Body of pancreas (tissue), 4 donors: ENCODE results near the gene SLC27A2. TPM values are rescaled to one million over a fixed set of nuclear protein-coding genes. Genes with fewer than 3 reads are reported as not detected.

Experiments used
- ATAC-seq: fragments of 150-250 bp; one replicate; pipeline ENCODE4 v1.9.1; 2016
- DNase-seq, 4 donors: peaks; one replicate each; pipeline ENCODE4 v3.0.0-alpha.2; 2019
- H3K27ac ChIP-seq, 4 donors: fragments of 200-600 bp; sonication (generic); 1 replicate in 3 of 4; 2 replicates in 1 of 4; pipeline versions ENCODE4 v1.5.1 to v1.6.1; 2016 to 2019; ENCODE audit warnings: mild to moderate bottlenecking in 1 of 4, mixed read lengths in 1 of 4, moderate library complexity in 1 of 4
- H3K27me3 ChIP-seq, 2 donors: fragments of 200-600 bp; sonication (generic); one replicate each; pipeline ENCODE4 v1.6.0; 2016; ENCODE audit warnings: mild to moderate bottlenecking in 1 of 2
- H3K36me3 ChIP-seq, 2 donors: fragments of 200-600 bp; sonication (generic); replicated peaks in 1 of 2; 2 replicates each; pipeline ENCODE4 v1.5.1; 2016; ENCODE audit warnings: low read depth in 2 of 2; ENCODE audit not compliant: insufficient read depth in 1 of 2
- H3K4me1 ChIP-seq: fragments of 200-600 bp; sonication (generic); one replicate; pipeline ENCODE4 v1.6.0; 2016
- H3K4me3 ChIP-seq, 2 donors: fragments of 200-600 bp; sonication (generic); 1 replicate in 1 of 2; 2 replicates in 1 of 2; pipeline ENCODE4 v1.5.1; 2016 to 2019
- H3K9me3 ChIP-seq, 3 donors: fragments of 200-600 bp; sonication (generic); 1 replicate in 2 of 3; 2 replicates in 1 of 3; pipeline ENCODE4 v1.5.1; 2016
- POLR2A ChIP-seq, 3 donors: fragments of 450-650 bp; IDR thresholded peaks; one replicate each; pipeline ENCODE4 v1.6.1; 2016; ENCODE audit warnings: antibody characterized with exemption in 3 of 3, mild to moderate bottlenecking in 2 of 3
- WGBS, 2 donors: methylation state at CpG; one replicate each; pipeline ENCODE4 v1.1.5; 2017; 5-methylcytosine and 5-hydroxymethylcytosine counted together
- intact Hi-C: fragments of 100-400 bp; cut with DNase I; formaldehyde crosslinking; loops from one replicate; pipeline ENCODE4 v1.15.1; 2023
- total RNA-seq, 2 donors: library from RNA; depleted of rRNA; stranded (reverse); fragments of >200 nt; gene quantifications; one replicate each; pipeline ENCODE4 v1.1.0, GENCODE V29; 2016
- TF ChIP-seq, protein P1 (sequence below), 7 experiments: fragments of 450-650 bp in 4 of 7; fragments of 200-600 bp in 3 of 7; sonication (generic) in 3 of 7; IDR thresholded peaks; one replicate each; pipeline ENCODE4 v1.5.1; 2016 to 2019; ENCODE audit warnings: antibody characterized with exemption in 7 of 7

The SLC27A2 gene
- total RNA-seq, 2 donors from 2014 or later: 3.9 to 4.6 TPM

DNA sequence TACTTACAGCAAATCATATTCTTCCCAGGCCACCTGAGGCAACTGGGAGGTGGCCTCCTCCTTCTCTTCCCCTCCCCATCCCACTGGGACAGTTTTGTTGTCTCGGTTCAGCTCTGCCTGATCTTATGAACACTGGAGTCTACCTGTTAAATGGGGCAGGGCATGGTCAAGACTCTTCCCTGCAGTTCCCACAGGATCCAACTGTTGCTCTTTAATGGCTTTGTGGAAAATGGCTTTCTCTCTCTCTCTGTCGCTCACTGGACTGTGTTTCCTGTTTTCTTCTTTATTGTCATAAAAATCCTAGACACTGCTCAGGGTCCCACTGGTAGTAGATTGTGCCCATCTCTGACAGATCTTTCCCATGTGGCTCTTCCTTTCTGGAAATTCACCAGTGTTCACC lies 40.2 kb downstream of the SLC27A2 start:
- no peak overlapping the region for H3K4me3 ChIP-seq
- ATAC-seq (no peak), DNase-seq (no peak)
- H3K27me3 ChIP-seq: no peaks in the 10 kb centered on the region
- no peaks in the 10 kb centered on the region for H3K9me3 ChIP-seq
- TF ChIP-seq, protein P1, sequence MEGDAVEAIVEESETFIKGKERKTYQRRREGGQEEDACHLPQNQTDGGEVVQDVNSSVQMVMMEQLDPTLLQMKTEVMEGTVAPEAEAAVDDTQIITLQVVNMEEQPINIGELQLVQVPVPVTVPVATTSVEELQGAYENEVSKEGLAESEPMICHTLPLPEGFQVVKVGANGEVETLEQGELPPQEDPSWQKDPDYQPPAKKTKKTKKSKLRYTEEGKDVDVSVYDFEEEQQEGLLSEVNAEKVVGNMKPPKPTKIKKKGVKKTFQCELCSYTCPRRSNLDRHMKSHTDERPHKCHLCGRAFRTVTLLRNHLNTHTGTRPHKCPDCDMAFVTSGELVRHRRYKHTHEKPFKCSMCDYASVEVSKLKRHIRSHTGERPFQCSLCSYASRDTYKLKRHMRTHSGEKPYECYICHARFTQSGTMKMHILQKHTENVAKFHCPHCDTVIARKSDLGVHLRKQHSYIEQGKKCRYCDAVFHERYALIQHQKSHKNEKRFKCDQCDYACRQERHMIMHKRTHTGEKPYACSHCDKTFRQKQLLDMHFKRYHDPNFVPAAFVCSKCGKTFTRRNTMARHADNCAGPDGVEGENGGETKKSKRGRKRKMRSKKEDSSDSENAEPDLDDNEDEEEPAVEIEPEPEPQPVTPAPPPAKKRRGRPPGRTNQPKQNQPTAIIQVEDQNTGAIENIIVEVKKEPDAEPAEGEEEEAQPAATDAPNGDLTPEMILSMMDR (IDR thresholded peaks at IDR 0.05): no peak
- no peak for TF ChIP-seq POLR2A (IDR thresholded peaks at IDR 0.05)
- H3K27ac ChIP-seq: no peak overlapping the region
- H3K4me1 ChIP-seq: no peaks in the 10 kb centered on the region
- no peaks in the 10 kb centered on the region for H3K36me3 ChIP-seq
- intact Hi-C loops: no loop called here
- 75 to 98% methylated on average over 2 of the region's 2 CpGs for WGBS, 2 donors

DNA sequence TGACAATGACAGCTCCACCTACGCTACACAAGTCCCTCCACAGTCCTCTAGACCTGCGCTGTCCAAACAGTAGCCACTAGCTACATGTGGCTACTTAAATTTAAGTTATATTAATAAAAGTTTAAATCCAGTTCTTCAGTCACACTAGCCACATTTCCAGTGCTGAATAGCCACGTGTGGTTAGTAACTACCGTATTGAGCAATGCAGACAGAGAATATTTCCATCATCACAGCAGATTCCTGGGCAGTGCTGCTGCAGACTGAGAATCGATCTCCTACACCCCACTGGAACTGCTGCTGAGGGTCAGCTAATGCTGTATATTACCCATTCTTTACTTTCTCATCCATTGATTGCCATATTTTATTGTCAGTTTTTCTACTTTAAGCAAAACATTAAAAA lies 42.6 kb downstream of the SLC27A2 start:
- no peaks in the 10 kb centered on the region for H3K36me3 ChIP-seq
- no peak overlapping the region for H3K4me3 ChIP-seq
- no peaks in the 10 kb centered on the region for H3K4me1 ChIP-seq
- intact Hi-C loops: no loop called here
- WGBS, 2 donors: 68 to 72% methylated on average over 5 of the region's 5 CpGs
- TF ChIP-seq, protein P1 (IDR thresholded peaks at IDR 0.05): no peak
- TF ChIP-seq POLR2A (IDR thresholded peaks at IDR 0.05): no peak
- no peak overlapping the region for H3K27ac ChIP-seq
- no peaks in the 10 kb centered on the region for H3K9me3 ChIP-seq
- ATAC-seq (no peak), DNase-seq (no peak)
- no peaks in the 10 kb centered on the region for H3K27me3 ChIP-seq

DNA sequence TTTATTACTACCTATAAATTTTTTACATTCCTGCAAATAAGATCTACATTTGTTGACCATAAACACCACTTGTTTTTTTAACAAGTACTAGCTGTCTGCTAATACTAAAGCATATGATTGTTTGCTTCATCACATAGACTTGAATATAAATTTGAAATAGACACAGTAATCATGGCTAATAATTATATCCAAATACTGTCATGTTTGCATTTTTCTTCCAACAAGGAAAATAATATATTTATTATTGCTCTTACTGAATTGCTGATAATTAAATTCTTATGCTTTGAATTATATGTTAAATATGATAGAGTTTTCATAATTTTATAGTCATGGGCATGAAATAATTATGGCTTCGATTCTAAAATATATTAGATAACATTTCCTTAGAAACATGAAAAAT lies 43.1 kb downstream of the SLC27A2 start:
- H3K9me3 ChIP-seq: no peaks in the 10 kb centered on the region
- H3K4me3 ChIP-seq: no peak overlapping the region
- intact Hi-C loops: no loop called here
- no peaks in the 10 kb centered on the region for H3K36me3 ChIP-seq
- TF ChIP-seq, protein P1 (IDR thresholded peaks at IDR 0.05): no peak
- no peak for TF ChIP-seq POLR2A (IDR thresholded peaks at IDR 0.05)
- 93% methylated on average over 1 of the region's 1 CpG for WGBS, 2 donors
- no peaks in the 10 kb centered on the region for H3K27me3 ChIP-seq
- ATAC-seq (no peak), DNase-seq (no peak)
- H3K27ac ChIP-seq: no peak overlapping the region
- H3K4me1 ChIP-seq: no peaks in the 10 kb centered on the region

DNA sequence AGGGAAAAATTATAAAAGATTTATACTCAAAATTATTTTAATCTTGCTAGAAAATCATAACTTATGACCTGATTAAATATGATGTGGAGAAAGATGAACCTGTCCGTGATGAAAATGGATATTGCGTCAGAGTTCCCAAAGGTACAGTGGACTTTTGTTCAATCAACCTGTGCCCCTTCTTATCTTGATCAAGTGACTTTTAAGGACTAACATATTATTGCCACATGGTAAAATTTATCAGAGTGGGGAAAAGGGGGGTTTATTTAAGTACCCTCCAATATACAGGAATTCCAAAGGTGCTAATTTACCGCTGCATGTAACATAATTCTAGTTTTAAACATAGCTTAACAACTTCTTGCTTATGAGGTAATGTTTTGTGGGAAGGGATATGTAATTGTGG lies 43.9 kb downstream of the SLC27A2 start:
- Histone ChIP-seq H3K9me3 (no peaks in the 10 kb centered on the region), H3K36me3 (no peaks in the 10 kb centered on the region), H3K27me3 (no peaks in the 10 kb centered on the region), H3K4me1 (no peaks in the 10 kb centered on the region), H3K27ac (no peak overlapping the region), H3K4me3 (no peak overlapping the region)
- DNase-seq (no peak), ATAC-seq (no peak)
- intact Hi-C loops: no loop called here
- WGBS, 2 donors: 77 to 88% methylated on average over 3 of the region's 3 CpGs
- TF ChIP-seq, protein P1 (IDR thresholded peaks at IDR 0.05): no peak
- TF ChIP-seq POLR2A (IDR thresholded peaks at IDR 0.05): no peak

DNA sequence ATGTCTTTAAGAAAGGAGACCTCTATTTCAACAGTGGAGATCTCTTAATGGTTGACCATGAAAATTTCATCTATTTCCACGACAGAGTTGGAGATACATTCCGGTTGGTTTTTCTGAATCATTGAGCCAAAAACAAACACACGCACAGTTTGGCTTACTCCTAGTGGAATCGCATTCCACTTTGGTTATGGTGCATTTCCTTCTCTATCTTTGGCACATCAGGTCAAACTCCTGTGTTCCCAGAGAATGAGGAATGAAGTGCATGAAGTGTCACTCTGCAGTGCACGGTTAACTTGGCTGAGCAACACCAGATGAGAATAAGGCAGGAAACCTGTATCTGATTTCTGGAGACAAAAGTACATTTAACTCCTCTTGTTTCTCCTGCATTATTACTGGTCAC lies 45.1 kb downstream of the SLC27A2 start:
- Histone ChIP-seq H3K36me3 (no peaks in the 10 kb centered on the region), H3K27me3 (no peaks in the 10 kb centered on the region), H3K4me1 (no peaks in the 10 kb centered on the region), H3K27ac (no peak overlapping the region), H3K9me3 (no peaks in the 10 kb centered on the region), H3K4me3 (no peak overlapping the region)
- no peak for ATAC-seq
- 77 to 85% methylated on average over 5 of the region's 5 CpGs for WGBS, 2 donors
- TF ChIP-seq, protein P1 (IDR thresholded peaks at IDR 0.05): no peak
- TF ChIP-seq POLR2A (IDR thresholded peaks at IDR 0.05): no peak
- no peak for DNase-seq
- intact Hi-C loops: no loop called here
